ENCODE results near the gene SYTL1.

Gene SYTL1, protein sequence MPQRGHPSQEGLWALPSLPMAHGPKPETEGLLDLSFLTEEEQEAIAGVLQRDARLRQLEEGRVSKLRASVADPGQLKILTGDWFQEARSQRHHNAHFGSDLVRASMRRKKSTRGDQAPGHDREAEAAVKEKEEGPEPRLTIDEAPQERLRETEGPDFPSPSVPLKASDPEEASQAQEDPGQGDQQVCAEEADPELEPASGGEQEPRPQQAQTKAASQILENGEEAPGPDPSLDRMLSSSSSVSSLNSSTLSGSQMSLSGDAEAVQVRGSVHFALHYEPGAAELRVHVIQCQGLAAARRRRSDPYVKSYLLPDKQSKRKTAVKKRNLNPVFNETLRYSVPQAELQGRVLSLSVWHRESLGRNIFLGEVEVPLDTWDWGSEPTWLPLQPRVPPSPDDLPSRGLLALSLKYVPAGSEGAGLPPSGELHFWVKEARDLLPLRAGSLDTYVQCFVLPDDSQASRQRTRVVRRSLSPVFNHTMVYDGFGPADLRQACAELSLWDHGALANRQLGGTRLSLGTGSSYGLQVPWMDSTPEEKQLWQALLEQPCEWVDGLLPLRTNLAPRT

DNA sequence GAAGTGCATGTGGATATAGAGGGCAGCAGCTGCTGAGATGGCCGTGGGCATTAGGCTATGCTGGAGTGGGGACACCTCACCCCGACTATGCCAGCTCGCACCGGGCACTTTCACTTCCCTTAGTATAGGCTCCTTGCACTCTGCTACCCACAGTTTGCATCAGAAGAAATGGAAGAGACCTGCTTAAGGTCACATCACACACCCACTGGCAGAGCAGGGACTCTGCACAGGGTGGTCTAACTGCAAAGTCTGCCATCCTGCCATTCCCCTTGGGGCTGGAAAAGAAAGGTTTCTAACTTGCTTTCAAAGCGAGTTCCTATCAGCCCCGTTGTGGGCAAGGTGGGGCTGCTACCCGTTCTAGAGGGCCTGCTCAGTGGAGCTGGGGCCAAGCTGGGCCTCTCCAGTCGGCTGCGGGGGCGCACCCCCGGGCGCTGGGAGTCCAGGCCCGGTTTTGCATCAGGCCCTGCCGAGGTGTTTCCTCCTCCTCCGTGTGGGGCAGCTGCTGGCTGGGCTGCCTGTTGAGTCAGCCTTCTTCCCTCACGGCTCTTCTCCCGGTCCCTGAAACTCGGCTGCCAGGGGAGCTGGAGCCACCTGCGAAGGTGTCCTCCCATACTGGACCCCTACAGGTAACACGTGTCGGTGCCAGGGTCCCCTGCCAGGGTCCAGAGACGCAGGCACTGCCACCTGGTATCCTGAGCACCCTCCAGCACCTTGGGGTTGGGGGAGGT is at the start of gene SYTL1:
TSS of gene SYTL1 (plus strand) at position 498 of the 728 bp plus-strand sequence. CDS start 3,313 bp downstream, outside the sequence.
- DNase-seq: peak in 1 of 2 experiments; percentile 66

DNA sequence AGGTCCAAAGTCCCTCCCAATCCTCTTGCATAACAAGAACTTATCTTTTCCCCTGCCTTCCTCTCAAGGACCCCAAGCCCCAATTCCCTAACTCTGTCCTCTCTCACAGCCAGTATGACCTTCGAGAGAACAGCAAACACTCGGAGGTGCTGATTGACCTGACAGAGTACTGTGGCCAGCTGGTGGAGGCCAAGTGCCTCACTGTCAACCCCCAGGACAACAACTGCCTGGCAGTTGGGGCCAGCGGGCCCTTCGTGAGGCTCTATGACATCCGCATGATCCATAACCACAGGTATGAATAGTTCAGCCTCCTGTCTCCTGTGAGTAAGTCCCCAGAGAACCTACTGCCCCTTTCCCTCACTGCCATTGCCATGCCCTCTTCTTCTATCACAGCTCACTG is 49.7 kb upstream of the SYTL1 start:
- no peak for DNase-seq

DNA sequence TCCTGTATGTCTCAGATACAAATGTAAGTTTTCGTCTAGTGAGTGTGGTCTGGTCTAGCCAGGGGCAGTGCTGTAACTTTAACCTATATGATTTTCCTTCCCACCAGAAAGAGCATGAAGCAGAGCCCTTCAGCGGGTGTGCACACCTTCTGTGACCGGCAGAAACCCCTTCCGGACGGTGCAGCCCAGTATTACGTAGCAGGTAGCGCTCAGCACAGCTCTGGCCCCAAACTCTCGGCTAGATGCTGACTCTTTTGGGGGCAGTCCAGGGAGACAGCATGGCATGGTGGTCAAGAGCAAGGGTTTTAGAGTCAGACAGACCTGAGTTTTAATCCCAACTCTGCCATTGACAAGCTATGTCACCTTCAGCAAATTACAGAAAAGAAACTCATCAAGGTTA is 47.9 kb upstream of the SYTL1 start:
- DNase-seq: no peak

DNA sequence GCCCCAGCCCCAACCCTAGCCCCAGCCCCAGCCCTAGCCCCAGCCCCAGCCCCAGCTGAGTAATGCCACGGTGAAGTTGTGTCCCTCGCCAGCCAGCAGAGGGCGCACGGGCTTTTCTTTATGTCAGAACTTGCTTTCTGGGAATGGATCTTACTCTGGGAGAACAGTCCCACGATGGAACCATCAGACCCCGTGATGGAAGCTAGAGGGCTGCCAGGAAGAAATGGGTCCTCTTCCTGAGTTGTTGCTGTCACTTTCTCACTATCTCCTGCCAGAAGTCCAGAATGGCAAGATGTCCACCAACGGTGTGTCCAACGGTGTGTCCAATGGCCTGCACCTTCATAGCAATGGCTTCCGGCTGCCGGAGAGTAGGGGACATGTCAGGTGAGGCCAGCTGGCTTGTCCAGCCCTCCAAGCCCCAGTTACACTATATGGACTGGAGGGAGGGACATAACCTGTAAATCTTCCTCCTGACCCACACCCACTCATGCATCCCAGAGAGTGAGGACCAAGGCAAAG is 45.0 kb upstream of the SYTL1 start:
- DNase-seq: peak; percentile 57 to 85

DNA sequence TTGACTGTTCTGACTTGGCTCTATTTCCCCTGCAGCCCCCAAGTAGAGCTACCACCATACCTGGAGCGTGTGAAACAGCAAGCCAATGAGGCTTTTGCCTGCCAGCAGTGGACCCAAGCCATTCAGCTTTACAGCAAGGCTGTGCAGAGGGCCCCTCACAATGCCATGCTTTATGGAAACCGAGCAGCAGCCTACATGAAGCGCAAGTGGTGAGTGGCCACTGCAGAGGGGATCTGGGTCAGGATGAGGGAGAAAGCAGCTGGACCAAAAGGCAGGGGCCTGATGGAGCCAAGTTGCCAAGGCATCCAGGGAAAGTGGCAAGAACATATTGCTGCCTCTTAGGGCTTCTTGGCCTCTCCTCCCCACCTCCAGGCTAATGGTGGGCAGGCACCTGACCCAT is 43.9 kb upstream of the SYTL1 start:
- peak in 1 of 2 experiments; percentile 32 for DNase-seq

DNA sequence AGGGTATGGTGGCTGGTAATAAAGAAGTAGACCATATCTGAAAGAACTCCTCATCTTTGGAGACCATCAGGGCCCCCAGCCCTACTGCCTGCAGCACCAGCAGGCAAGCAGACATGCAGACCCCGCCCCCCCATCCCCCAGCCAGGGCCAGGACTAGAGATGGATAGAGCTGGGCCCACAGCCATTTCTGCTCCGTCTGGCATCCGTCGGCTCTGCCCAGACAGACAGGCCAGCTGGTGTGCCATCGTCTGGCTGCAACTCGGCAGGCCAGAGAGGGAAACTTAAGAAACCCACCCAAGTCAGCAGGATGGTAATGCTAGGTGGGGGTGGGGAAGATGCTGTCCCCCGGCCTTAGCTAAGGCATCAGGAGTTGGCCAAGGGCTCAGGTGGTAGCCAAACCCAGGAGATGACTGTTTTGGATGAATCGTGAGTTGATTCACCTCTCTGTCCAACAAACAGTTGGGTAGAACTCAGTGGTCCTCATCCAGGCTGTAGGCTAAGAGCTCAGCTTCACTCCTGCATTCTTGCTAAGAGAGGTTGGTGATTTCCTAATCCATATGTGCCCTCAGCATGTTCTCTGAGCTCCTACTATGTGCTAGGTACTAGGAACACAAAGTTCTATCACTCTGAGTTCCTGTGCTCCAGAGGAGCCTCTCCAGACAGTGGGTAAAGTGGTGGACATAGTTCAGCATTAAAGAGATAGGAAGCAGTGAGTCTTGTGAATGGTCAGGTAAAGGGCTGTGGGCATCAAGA is 43.0 kb upstream of the SYTL1 start:
- peak; percentile 71 to 89 for DNase-seq

DNA sequence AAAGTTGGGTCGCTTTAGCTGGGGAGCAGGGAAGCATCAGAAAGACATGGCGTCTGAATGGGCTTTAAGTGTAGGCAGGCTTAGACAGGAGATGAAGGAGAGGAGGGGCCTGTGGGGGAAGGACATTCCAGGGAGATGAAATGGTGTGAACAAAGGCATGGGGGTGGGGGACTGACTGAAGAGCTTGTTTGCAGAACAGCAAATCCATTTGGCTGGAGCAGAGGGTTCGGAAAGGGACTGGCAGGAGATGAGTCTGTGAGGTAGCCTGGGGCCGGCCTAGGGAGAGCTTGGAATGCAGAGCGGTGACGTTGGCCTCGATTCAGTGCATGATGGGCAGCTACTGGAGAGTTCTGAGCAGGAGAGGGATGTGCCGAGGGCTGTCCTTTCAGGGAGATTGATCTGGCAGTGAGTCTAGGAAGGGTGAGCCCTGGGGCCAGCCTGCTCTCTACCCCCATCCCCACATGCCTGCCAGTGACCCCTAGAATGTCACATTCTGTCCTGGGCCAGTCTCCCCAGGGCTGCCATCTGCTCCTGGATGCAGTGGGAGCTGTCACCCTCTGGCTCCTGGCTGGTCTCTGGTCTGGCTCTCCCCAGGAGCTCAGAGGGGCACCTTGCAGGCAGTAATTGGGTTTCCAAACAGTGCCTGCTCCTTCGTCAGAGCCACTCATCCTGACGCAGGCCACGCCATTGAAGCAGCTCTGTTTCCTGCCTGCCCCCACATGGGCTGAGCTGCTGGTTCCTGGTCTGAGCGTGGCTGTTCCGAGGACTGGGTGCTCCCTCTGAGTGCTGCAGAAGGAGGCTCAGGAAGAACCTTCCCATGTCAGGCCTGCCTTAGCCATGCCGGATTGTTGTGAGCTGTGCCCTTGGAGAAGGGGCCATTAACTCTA is 42.2 kb upstream of the SYTL1 start:
- DNase-seq: peak; percentile 97 to 98

DNA sequence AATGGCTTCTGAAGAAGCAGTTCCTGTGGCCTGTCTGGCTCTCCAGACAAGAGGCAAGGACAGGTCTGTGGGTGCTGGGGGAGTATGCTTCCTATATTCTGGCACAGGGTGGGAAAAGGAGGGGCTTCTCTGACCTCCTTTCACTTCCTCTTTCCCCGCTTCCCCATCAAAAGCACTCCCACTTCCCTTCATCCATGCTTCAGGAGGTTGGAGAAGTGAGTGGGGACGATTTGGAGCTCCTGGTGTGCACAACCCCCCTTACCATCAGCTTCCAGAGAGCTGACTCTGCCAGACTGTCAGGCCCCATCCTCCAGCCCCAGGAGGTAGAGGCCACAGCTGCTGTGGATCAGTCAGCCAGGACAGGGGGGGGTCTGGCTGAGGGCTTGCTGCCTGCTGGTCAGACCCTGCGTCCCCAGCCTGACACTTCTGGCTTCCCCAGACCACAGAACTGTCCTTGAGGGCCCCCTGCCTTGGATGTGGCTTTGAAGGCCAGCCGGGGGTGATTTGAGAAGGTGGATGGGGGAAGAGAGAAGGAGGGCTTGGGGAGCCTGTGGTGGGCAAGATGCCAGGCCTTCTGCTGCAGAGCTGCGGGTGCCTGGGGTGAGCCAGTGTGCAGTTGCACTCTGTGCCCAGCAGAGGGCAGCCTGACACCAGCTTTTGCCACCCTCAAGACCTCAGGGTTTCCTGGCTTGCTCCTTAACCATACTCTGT is 41.3 kb upstream of the SYTL1 start:
- peak; percentile 95 to 97 for DNase-seq

DNA sequence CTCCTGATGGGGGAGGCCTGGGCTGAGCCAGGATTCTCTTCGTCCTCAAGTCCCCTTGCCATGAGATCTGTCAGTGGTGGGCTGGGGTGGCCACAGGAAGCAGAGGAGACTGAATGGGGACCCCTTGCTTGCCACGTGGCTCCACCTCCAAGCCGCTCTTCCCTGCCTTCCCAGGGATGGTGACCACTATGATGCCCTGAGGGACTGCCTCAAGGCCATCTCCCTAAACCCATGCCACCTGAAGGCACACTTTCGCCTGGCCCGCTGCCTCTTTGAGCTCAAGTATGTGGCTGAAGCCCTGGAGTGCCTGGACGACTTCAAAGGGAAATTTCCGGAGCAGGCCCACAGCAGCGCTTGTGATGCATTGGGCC is 40.8 kb upstream of the SYTL1 start:
- DNase-seq: peak in 1 of 2 experiments; percentile 62

DNA sequence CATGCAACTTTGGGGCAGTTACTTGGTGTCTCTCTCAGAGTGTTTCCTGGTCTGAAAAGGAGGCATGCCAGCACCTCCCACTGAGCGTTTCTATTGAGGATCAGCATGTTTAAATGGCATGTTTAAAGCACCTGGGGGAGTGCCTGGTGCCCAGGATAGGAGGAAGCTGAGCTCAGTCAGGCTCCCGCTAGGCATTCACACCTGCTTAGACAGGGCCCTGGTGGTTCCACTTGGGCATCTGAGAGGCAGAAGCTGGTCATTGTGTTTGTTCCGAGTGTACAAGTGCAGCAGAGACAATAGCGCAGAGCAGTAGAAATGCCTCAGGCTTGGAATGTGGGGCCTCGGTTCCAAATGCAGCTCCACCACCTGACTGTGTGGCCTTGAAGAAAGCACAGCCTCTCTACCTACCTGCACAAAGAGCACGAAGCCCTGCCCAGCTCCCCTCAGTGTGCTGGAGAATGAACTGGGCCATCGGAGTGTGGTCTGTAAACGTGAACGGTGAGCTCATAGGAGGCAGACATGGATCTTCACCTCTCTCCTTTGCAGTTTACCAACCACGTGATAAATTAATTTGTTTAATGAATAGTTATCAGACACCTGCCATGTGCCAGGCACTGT is 40.1 kb upstream of the SYTL1 start:
- peak in 1 of 2 experiments; percentile 49 for DNase-seq

DNA sequence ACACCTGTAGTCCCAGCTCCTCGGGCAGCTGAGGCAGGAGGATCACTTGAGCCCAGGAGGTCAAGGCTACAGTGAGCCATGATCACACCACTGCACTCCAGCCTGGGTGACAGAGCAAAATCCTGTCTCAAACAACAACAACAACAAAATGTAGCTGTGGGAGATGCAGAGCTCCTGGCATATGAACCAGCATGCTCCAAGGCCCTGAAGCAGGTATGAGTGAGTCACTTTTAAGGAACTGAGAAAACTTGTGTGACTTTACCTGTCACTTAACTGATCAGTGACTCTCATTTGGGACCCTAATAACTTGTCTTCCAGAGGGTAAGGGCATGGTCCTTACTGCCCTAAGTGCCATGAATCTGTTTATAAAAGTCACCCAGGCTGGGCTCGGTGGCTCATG is 39.2 kb upstream of the SYTL1 start:
- DNase-seq: no peak

DNA sequence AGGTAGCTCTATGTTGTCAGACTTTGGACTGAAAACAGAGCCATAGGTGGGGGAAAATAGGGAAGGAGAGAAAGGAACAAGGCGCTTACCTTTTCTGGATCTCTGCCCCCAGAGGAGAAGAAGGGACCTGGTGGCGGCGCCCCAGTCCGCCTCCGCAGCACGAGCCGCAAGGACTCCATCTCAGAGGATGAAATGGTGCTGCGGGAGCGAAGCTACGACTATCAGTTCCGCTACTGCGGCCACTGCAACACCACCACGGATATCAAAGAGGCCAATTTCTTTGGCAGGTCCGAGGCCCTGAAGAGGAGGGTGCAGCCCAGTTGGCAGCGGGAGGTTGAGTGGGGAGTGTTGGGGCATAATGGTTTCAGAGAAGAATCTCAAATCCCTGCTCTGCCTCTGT is 38.3 kb upstream of the SYTL1 start:
- no peak for DNase-seq

DNA sequence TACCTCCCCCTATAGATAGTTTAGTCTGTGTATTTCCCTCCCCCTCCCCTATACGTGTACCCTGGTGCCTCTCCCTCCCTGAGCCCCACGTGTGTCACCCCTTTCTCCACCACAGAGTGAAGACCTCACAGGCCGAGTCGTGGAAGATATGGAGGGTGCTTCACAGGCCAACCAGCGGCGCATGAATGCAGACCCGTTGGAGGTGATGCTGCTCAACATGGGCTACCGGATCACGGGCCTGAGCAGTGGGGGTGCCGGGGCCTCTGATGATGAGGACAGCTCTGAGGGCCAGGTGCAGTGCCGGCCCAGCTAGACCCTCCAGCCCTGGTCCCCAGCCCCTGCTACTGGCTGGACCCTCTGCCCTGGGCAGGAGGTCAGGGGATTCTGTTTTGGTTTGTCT is 35.8 kb upstream of the SYTL1 start:
- no peak for DNase-seq

DNA sequence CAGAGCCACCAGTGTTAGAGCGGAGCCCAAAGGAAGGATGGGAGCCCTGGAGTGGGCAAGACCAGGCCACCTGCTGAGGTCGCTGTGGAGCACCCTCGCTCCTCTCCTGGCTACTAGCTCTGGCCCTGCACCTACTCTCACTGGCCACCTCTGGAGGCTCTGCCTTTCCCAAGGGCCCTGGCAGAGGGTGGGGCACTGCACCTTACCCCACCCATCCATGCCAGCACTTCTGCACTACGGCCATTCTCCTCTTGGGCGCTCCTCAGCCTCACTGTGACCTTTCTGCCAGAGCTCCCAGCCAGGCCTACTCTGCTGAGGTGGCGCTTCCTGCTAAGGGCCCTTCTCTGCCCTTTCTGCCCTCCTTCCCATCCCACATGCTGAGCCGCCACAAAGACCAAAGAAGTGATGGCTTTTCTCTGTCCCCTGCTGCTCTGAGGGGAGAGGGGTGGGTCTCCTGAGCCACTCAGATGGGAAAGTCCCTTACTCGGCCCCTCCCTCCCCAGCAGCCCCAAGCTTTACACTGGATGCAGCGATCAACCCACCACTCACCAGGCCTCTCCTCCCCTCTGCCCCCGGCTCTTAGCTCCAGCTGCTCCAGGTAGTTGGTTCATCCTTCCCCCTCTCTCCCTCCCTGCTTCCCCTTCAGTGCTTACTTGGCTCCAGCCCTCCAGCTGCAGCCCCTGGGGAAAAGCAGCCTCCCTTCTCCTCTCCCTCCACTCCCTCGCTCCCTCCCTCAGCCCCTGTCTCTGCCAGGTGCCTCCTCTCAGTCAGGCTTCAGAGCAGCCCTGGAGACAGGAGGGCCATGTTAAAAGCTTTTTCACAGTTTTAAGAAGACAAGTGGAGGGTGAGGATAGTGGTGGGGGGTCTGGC is 34.7 kb upstream of the SYTL1 start:
- no peak for DNase-seq

DNA sequence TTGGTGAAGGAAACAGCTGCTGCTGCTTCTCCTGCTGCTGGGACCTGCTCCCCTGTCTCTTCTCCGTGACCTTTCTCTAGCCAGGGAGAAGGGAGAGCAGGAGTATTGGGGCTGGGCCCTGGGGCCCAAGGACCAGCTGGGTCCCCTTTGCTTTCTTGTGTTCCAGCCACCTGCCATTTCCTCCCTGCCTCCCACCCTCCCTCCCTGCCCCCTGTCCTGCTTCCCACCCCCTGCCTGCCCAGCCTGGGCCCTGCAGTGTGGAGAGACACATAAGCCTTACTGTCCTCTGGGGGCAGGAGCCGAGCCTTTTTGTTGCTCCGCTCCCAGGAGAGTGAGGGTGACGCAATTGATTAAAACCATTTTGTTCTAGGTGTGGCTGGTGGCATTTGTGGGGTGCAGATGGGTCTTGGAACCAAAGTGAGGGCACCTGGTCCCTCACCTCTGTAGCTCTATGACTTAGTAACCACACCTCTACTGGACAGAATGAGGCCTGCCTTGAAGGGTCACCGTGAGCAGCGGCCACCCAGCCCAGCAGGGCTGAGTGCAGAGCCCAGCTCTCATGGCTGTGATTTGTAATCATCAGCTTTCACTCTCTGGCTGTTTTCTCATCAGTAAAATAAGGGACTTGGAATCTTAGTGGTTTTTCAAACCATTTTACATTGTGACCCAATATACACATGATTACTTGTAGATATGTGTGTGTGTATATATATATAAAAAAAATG is 33.8 kb upstream of the SYTL1 start:
- DNase-seq: no peak

DNA sequence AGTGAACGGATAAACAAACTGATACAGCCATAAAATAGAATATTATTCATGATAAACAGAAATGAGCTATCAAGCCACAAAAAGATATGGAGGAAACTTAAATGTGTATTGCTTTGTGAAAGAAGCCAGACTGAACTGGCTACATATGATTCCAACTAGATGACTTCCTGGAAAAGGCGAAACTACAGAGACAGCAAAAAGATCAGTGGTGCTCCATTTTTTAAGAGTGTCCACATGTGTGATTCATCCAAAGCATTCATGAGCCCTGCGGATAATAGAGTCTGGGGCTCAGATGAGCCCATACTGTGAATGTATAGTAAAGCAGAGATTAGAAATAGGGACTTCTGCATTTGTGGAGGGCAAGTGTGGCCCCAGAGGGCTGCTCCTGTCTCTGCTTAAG is 27.7 kb upstream of the SYTL1 start:
- DNase-seq: no peak

DNA sequence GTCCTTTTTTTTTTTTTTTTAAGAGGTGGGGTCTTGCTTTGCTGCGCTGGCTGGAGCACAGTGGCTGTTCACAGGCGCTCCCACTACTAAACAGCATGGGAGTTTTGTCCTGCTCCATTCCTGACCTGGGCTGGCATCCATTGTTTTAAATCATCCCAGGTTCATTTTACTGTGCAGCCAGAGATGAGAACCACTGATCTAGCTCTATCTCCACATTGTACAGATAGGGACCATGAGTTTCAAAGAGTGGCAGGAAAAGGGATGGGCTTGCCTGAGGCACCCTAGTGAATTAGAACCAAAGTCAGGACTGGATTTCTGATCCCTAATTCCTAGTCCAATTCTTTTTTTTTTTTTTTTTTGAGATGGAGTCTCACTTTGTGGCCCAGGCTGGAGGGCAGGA is 27.1 kb upstream of the SYTL1 start:
- DNase-seq: no peak

DNA sequence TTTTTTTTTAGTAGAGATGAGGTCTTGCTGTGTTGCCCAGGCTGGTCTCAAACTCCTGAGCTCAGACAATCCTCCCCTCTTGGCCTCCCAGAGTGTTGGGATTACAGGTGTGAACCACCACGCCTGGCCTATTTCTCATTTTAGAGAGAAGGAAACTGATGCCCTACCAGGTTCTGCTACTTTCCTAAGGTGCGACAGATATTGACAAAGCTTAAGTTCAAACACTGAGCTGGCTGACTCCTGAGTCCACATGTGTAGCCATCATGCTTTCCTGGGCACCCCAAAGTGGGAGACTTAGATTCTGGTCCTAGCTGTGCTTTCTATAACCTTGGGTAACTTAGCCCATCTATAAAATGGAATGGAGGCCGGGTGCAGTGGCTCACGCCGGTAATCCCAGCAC is 25.0 kb upstream of the SYTL1 start:
- DNase-seq: no peak

DNA sequence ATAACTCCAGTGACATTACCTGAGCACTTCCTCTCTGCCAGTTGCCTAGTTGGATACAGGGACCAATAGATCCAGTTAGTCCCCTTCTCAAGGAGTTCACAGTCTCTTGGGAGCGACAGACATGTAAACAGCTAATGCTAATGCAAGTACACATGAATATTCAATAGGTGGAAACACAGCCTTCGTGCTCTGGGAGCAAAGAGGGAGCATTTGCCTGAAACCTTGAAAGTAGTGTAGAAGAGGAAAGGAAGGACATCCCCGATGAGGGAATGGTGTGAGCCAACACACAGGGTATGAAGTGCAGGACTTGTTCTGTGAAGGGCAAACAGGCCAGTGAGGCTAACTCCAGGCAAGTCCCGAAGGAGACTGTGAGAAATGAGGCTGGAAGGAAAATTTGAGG is 23.7 kb upstream of the SYTL1 start:
- no peak for DNase-seq
